GM12878 (cell line): ENCODE results near the gene NCAPD3.

ENCODE experiments used
- CTCF ChIP-seq, 3 experiments: IDR thresholded peaks in 2 of 3; conservative IDR thresholded peaks in 1 of 3; 2 replicates each; pipeline ENCODE4 v1.5.1; 2011; ENCODE audit warnings: low read depth in 3 of 3, low read length in 3 of 3, mild to moderate bottlenecking in 3 of 3, control low read depth in 2 of 3, moderate library complexity in 2 of 3, inconsistent platforms in 1 of 3, mixed read lengths in 1 of 3; ENCODE audit not compliant: control insufficient read depth in 2 of 3, insufficient read depth in 1 of 3; ENCODE audit errors: extremely low read depth in 1 of 3
- FOS ChIP-seq: IDR thresholded peaks from 3 replicates; pipeline ENCODE4 v1.6.1; 2011; ENCODE audit warnings: borderline replicate concordance; ENCODE audit not compliant: insufficient read length; ENCODE audit errors: extremely low read depth
- HDAC6 ChIP-seq: fragments of 200-600 bp; sonication (generic); IDR thresholded peaks from one replicate; pipeline ENCODE4 v1.8.0; 2017; ENCODE audit warnings: antibody characterized with exemption; ENCODE audit not compliant: unreplicated experiment

- TF ChIP-seq HDAC6 (no peak), FOS (no peak), CTCF (IDR thresholded peaks at IDR 0.05 in 2 of 3, conservative IDR thresholded peaks at IDR 0.05 in 1 of 3; ENCODE audit: control insufficient read depth in 2 of 3, extremely low read depth in 1 of 3, insufficient read depth in 1 of 3, low read depth in 3 of 3, low read length in 3 of 3) (no peak)
Observed at GRCh38 chr11:134254433-134255183, 30.8 kb upstream of the NCAPD3 start.
